ENCODE data around the gene ROBO1. TPM values are rescaled to one million over a fixed set of nuclear protein-coding genes. Genes with fewer than 3 reads are reported as not detected.

The ROBO1 gene
- total and polyA plus RNA-seq, 9 donors = 26.2 to 77.2 (median 38.7) TPM

DNA sequence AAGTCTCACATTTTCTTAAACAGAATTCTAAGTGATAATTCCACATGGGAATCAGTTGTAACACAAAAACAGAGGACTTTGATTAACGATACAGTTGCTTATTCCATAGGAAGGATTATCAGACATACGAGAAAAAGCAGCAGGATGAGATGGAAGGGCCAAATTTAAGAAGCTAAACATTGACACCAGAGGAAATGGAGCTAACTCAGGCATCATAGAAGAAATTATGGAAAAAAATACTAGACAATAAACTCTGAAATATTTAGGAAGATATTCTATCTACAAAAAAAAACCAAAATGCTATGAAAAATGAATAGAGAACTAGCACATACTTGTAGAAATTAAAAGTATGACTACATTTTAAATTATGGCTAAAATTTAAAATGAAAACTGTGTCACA lies 776.1 kb downstream of the ROBO1 start:
- H3K9me3 ChIP-seq (replicated peaks; ENCODE audit: control insufficient read depth, low read depth, low read length) = peaks cover 13% of the 10 kb centered on the region
- H3K27ac ChIP-seq (ENCODE audit: low read length) = no peak overlapping the region
- no CpG with 5 or more reads among the region's 2 CpGs for WGBS (ENCODE audit: insufficient coverage)
- no peak overlapping the region for H3K4me3 ChIP-seq (ENCODE audit: low read length)
- no peaks in the 10 kb centered on the region for H3K36me3 ChIP-seq (ENCODE audit: control insufficient read depth, insufficient read depth, low read length)
- H3K27me3 ChIP-seq (ENCODE audit: control insufficient read depth, insufficient read depth, low read length) = no peaks in the 10 kb centered on the region
- H3K4me1 ChIP-seq (ENCODE audit: control insufficient read depth, insufficient read depth, low read length) = no peaks in the 10 kb centered on the region
- DNase-seq = no peak

DNA sequence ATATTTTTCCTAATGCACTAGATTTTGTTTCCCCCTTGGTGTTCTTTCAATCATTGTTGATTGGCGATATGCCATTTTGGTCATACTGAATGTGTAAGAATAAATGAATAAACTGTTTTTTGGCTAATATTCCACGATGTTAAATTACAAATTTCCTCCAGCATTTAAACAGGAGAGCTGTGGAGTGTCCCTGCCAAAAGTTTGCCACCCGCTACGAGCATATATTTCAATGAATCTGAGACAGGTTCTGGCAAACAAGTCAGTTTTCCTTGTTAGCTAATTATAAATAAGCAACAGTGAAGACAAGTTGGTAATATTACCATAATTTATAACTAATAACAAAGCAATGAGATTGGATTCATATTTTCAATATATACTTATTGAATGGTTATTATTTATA lies 777.6 kb downstream of the ROBO1 start:
- no CpG with 5 or more reads among the region's 4 CpGs for WGBS (ENCODE audit: insufficient coverage)
- Histone ChIP-seq H3K27ac (ENCODE audit: low read length) (no peak overlapping the region), H3K27me3 (ENCODE audit: control insufficient read depth, insufficient read depth, low read length) (no peaks in the 10 kb centered on the region), H3K4me3 (ENCODE audit: low read length) (no peak overlapping the region), H3K4me1 (ENCODE audit: control insufficient read depth, insufficient read depth, low read length) (no peaks in the 10 kb centered on the region), H3K9me3 (replicated peaks; ENCODE audit: control insufficient read depth, low read depth, low read length) (peaks cover 13% of the 10 kb centered on the region), H3K36me3 (ENCODE audit: control insufficient read depth, insufficient read depth, low read length) (no peaks in the 10 kb centered on the region)
- DNase-seq = no peak

DNA sequence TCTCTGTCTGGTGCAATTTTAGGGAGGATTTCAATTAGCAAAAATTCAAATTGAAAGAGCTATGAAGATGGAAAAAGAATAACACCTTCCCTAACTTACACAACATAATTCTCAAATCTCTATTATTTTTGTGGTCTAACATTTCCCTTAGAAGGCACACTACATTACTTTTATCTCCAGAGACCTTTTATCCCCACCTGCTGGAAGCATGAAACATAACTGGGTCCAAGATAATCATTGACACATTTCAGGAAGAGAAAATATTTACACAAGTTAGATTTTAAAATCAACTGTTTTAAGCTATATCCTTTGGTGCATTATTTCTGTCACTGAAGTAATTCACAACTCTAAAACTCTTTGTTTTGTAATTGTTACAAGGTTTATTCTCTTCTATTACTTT lies 779.5 kb downstream of the ROBO1 start:
- Histone ChIP-seq H3K4me1 (ENCODE audit: control insufficient read depth, insufficient read depth, low read length) (no peaks in the 10 kb centered on the region), H3K9me3 (replicated peaks; ENCODE audit: control insufficient read depth, low read depth, low read length) (peaks cover 13% of the 10 kb centered on the region), H3K27ac (ENCODE audit: low read length) (no peak overlapping the region), H3K27me3 (ENCODE audit: control insufficient read depth, insufficient read depth, low read length) (no peaks in the 10 kb centered on the region), H3K4me3 (ENCODE audit: low read length) (no peak overlapping the region), H3K36me3 (ENCODE audit: control insufficient read depth, insufficient read depth, low read length) (no peaks in the 10 kb centered on the region)
- DNase-seq = peak; percentile 16

DNA sequence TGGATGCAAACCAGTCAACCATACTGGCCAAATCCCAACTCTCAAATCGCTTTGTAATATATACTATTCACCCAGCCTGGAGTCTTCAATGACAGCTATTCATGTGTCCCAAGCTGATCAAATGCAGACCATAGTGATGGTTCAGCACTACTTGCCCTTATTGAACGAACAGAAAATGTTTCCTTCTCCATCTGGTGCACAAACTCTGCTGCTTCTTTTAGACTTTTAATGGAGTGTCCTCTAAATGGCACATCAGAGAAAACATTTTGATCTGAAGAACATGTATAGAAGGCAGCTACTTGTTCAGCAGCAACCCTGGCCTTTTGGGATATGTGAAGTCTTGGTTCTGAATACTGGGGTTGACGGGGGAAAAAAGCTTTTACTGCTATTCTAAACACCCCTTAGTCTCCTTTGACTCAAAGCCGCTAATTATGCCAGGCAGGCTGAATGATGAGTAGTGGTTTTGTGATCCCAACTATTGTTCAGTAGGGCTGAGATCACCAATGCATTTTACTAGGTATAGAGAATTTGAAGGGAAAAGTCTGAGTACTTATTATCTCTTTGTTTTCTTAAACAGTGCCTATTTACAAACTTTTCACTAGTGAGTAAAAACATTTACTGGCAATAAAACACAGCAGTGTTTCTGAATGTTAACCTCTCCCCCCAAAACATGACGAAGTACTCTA lies 781.2 kb downstream of the ROBO1 start:
- Histone ChIP-seq H3K4me1 (ENCODE audit: control insufficient read depth, insufficient read depth, low read length) (no peaks in the 10 kb centered on the region), H3K36me3 (ENCODE audit: control insufficient read depth, insufficient read depth, low read length) (no peaks in the 10 kb centered on the region), H3K27me3 (ENCODE audit: control insufficient read depth, insufficient read depth, low read length) (no peaks in the 10 kb centered on the region), H3K4me3 (ENCODE audit: low read length) (no peak overlapping the region), H3K9me3 (replicated peaks; ENCODE audit: control insufficient read depth, low read depth, low read length) (peaks cover 5% of the 10 kb centered on the region), H3K27ac (ENCODE audit: low read length) (no peak overlapping the region)
- no peak for DNase-seq
- 73% methylated on average over 1 of the region's 5 CpGs for WGBS (ENCODE audit: insufficient coverage)

DNA sequence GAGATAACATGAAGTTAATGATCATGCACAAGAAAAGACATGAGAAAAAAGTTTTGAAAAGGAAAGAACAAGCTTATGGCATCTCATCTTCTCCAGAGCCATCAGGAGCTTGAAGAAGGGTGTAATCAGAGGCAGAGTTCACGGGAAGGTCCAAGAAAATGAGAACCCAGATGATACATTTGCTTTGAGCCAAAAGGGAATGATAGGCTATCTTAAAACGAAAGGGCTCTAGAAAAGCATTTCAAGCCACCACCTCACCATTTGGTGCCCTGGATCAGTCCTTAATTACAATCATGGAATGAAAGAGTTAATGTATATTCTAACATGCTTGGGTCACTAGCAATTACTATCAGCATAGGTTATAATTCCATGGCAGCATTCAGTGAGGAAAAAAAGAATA lies 781.8 kb downstream of the ROBO1 start:
- no peaks in the 10 kb centered on the region for H3K27me3 ChIP-seq (ENCODE audit: control insufficient read depth, insufficient read depth, low read length)
- H3K27ac ChIP-seq (ENCODE audit: low read length) = no peak overlapping the region
- no CpG with 5 or more reads among the region's 2 CpGs for WGBS (ENCODE audit: insufficient coverage)
- no peak overlapping the region for H3K4me3 ChIP-seq (ENCODE audit: low read length)
- no peaks in the 10 kb centered on the region for H3K36me3 ChIP-seq (ENCODE audit: control insufficient read depth, insufficient read depth, low read length)
- DNase-seq = no peak
- H3K4me1 ChIP-seq (ENCODE audit: control insufficient read depth, insufficient read depth, low read length) = no peaks in the 10 kb centered on the region
- H3K9me3 ChIP-seq (replicated peaks; ENCODE audit: control insufficient read depth, low read depth, low read length) = no peaks in the 10 kb centered on the region

DNA sequence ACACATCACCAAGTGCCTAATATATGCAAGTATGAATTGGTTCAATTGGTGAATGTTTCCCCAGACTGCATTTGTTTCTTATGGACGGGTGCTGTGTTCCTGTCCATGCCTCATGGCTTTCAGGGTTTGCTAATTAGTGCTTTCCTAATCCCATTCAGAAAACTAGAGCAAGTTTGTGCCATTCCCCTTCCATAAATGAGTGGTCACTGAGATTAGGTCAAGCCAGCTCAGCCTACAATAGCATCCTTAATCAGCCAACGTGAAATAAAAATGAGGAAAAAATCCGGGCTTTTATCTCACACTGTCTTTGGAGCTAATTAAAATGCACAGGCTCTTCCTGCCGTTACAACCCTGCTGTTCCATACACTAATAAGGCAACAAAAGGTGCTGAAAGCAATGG lies 788.8 kb downstream of the ROBO1 start:
- no CpG with 5 or more reads among the region's 4 CpGs for whole genome bisulfite sequencing (ENCODE audit: insufficient coverage)
- Histone ChIP-seq H3K27ac (ENCODE audit: low read length) (no peak overlapping the region), H3K36me3 (ENCODE audit: control insufficient read depth, insufficient read depth, low read length) (no peaks in the 10 kb centered on the region), H3K4me1 (ENCODE audit: control insufficient read depth, insufficient read depth, low read length) (no peaks in the 10 kb centered on the region), H3K4me3 (ENCODE audit: low read length) (no peak overlapping the region), H3K27me3 (ENCODE audit: control insufficient read depth, insufficient read depth, low read length) (no peaks in the 10 kb centered on the region), H3K9me3 (replicated peaks; ENCODE audit: control insufficient read depth, low read depth, low read length) (no peaks in the 10 kb centered on the region)
- DNase-seq = no peak

DNA sequence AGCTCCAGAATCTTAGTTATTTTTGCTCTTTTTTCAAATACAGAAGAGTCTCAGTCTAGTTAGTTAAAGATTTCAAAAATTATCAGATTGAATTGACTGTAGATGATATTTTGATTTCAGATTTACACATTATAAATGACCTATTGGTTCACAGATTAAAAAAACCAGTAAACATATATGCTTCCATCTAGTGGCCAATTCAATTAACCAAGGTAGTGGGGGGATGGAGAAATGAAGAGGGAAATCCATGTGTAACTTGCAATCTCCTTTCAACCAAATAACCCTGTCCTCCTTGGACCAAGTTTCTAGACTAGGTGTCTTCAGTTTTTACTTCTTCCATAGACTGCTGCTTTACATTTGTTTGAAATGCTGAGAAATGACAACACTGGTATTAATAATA lies 789.8 kb downstream of the ROBO1 start:
- DNase-seq = no peak
- no peaks in the 10 kb centered on the region for H3K27me3 ChIP-seq (ENCODE audit: control insufficient read depth, insufficient read depth, low read length)
- H3K4me1 ChIP-seq (ENCODE audit: control insufficient read depth, insufficient read depth, low read length) = no peaks in the 10 kb centered on the region
- H3K9me3 ChIP-seq (replicated peaks; ENCODE audit: control insufficient read depth, low read depth, low read length) = no peaks in the 10 kb centered on the region
- no peaks in the 10 kb centered on the region for H3K36me3 ChIP-seq (ENCODE audit: control insufficient read depth, insufficient read depth, low read length)
- no peak overlapping the region for H3K4me3 ChIP-seq (ENCODE audit: low read length)
- no peak overlapping the region for H3K27ac ChIP-seq (ENCODE audit: low read length)

DNA sequence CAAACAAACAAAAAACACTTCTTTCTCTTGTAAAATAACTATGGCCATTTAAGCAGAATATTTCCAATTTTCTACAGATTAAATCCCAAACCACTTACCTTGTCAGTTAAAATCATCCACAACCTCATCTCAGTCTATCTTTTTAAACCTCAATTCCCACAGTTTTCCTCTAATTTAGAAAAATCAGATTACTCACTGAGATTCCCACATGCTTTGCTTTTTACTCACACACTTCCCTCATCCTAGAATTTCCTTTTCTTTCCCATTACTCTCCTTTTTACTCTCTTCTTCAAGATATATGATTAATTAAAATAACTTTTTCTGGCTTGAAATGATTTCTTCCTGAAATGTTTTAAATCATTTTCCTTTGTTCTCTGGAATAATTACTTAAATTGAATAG lies 790.7 kb downstream of the ROBO1 start:
- no peak for DNase-seq
- H3K4me1 ChIP-seq (ENCODE audit: control insufficient read depth, insufficient read depth, low read length) = no peaks in the 10 kb centered on the region
- H3K27ac ChIP-seq (ENCODE audit: low read length) = no peak overlapping the region
- no peaks in the 10 kb centered on the region for H3K9me3 ChIP-seq (replicated peaks; ENCODE audit: control insufficient read depth, low read depth, low read length)
- H3K4me3 ChIP-seq (ENCODE audit: low read length) = no peak overlapping the region
- H3K36me3 ChIP-seq (ENCODE audit: control insufficient read depth, insufficient read depth, low read length) = no peaks in the 10 kb centered on the region
- H3K27me3 ChIP-seq (ENCODE audit: control insufficient read depth, insufficient read depth, low read length) = no peaks in the 10 kb centered on the region

DNA sequence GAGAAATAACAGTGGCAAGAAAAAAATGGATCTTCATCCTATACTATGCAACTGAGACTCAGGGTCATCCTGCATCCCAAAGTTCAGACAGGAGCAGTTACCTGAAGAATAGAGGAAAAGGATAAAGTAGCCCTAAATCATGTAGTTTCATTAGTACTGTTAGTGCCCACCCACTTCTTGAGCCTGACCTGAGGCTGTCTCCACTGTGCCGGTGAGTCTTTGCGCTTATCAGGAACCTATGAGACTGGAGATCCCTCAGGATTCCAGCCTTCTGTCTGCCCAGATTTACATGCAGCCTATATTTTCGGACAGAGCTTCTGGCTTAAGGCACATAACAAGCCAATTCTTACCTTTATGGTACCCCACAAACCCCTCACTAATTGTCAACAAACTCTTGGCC lies 791.6 kb downstream of the ROBO1 start:
- DNase-seq = no peak
- no peaks in the 10 kb centered on the region for H3K36me3 ChIP-seq (ENCODE audit: control insufficient read depth, insufficient read depth, low read length)
- H3K9me3 ChIP-seq (replicated peaks; ENCODE audit: control insufficient read depth, low read depth, low read length) = no peaks in the 10 kb centered on the region
- no peaks in the 10 kb centered on the region for H3K4me1 ChIP-seq (ENCODE audit: control insufficient read depth, insufficient read depth, low read length)
- WGBS (ENCODE audit: insufficient coverage) = 66% methylated on average over 3 of the region's 3 CpGs
- no peaks in the 10 kb centered on the region for H3K27me3 ChIP-seq (ENCODE audit: control insufficient read depth, insufficient read depth, low read length)
- H3K4me3 ChIP-seq (ENCODE audit: low read length) = no peak overlapping the region
- no peak overlapping the region for H3K27ac ChIP-seq (ENCODE audit: low read length)

DNA sequence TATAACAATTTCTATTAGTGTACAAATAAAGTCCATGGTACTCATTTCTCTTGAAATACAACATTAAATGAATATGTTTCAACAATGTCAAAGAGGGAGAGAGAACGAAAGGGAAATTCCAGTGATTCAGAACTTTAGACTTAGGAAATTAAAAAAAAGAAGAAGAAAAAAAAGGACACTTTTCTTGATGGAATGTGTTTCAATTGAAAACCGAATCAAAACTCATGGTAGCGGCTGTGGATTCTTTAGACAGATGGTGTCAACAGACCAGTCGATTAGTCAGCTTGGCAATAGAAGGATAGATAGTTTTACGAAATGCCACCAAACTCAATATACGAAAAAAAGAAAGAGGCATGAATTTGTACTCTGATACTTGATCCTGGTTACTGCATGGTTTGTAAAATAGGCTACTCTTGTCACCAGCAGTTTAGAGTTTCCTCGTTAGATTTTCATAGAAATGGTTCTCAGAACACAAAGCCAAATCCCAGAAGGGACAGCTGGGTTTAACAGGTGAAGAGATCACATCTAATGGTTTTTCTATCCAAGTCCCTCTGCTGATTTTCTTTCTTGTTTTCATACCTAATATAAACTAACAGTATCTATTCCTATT lies 793.5 kb downstream of the ROBO1 start:
- 83% methylated on average over 2 of the region's 7 CpGs for WGBS (ENCODE audit: insufficient coverage)
- Histone ChIP-seq H3K9me3 (replicated peaks; ENCODE audit: control insufficient read depth, low read depth, low read length) (no peaks in the 10 kb centered on the region), H3K27ac (ENCODE audit: low read length) (peak overlapping the region; percentile 49), H3K4me1 (ENCODE audit: control insufficient read depth, insufficient read depth, low read length) (no peaks in the 10 kb centered on the region), H3K4me3 (ENCODE audit: low read length) (peak overlapping the region; percentile 2), H3K36me3 (ENCODE audit: control insufficient read depth, insufficient read depth, low read length) (no peaks in the 10 kb centered on the region), H3K27me3 (ENCODE audit: control insufficient read depth, insufficient read depth, low read length) (no peaks in the 10 kb centered on the region)
- DNase-seq = peak; percentile 60
